ENCODE measurements around the gene PIK3R6. TPM values are rescaled to one million over a fixed set of nuclear protein-coding genes. Genes with fewer than 3 reads are reported as not detected.

Gene PIK3R6
- total RNA-seq, 4 donors from 2014 or later = 0.30 to 5.1 (median 1.5) TPM

- Histone ChIP-seq H3K9me3 (no peaks in the 10 kb centered on the region), H3K4me3 (no peak overlapping the region), H3K4me1 (no peaks in the 10 kb centered on the region), H3K27me3 (peaks cover 17% of the 10 kb centered on the region), H3K36me3 (no peaks in the 10 kb centered on the region), H3K27ac (no peak overlapping the region)
- TF ChIP-seq EP300 (IDR thresholded peaks at IDR 0.05) (no peak), POLR2A (IDR thresholded peaks at IDR 0.05) (no peak), POLR2AphosphoS5 (IDR thresholded peaks at IDR 0.05) (no peak)
- TF ChIP-seq, protein P1, sequence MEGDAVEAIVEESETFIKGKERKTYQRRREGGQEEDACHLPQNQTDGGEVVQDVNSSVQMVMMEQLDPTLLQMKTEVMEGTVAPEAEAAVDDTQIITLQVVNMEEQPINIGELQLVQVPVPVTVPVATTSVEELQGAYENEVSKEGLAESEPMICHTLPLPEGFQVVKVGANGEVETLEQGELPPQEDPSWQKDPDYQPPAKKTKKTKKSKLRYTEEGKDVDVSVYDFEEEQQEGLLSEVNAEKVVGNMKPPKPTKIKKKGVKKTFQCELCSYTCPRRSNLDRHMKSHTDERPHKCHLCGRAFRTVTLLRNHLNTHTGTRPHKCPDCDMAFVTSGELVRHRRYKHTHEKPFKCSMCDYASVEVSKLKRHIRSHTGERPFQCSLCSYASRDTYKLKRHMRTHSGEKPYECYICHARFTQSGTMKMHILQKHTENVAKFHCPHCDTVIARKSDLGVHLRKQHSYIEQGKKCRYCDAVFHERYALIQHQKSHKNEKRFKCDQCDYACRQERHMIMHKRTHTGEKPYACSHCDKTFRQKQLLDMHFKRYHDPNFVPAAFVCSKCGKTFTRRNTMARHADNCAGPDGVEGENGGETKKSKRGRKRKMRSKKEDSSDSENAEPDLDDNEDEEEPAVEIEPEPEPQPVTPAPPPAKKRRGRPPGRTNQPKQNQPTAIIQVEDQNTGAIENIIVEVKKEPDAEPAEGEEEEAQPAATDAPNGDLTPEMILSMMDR (IDR thresholded peaks at IDR 0.05) = no peak
- DNase-seq (ENCODE audit: low spot score in 2 of 2) = no peak
- 86% methylated on average over 5 of the region's 5 CpGs for WGBS
These were observed 8.5 kb upstream of the PIK3R6 start for GRCh38 chr17:8875957-8876356.

DNA sequence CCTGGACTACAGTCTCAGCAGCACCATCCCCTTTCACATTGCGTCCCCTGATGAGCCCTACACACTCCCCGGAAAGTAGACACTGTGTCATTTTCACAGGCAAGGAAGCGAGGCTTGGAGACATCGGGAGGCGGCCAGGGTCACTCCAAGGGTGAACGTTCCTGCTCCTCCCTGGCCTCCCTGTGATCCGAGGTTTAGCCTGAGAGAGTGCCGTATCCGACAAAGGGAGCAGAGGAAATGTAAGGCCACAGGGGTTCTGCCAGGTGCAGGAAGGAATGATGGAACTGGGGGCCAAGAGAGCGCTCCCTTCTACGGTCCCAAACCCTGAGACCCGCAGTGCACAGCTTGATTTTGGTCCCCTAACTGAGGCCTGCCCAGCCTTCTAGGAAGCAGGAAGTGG, 8.0 kb upstream of the PIK3R6 start:
- Histone ChIP-seq H3K4me1 (no peaks in the 10 kb centered on the region), H3K4me3 (no peak overlapping the region), H3K9me3 (no peaks in the 10 kb centered on the region), H3K36me3 (no peaks in the 10 kb centered on the region), H3K27ac (no peak overlapping the region), H3K27me3 (peaks cover 17% of the 10 kb centered on the region)
- no peak for DNase-seq (ENCODE audit: low spot score in 2 of 2)
- WGBS = 89% methylated on average over 12 of the region's 12 CpGs
- no peak for TF ChIP-seq POLR2AphosphoS5 (IDR thresholded peaks at IDR 0.05)
- TF ChIP-seq POLR2A (IDR thresholded peaks at IDR 0.05) = no peak
- no peak for TF ChIP-seq EP300 (IDR thresholded peaks at IDR 0.05)
- TF ChIP-seq, protein P1 (IDR thresholded peaks at IDR 0.05) = no peak

DNA sequence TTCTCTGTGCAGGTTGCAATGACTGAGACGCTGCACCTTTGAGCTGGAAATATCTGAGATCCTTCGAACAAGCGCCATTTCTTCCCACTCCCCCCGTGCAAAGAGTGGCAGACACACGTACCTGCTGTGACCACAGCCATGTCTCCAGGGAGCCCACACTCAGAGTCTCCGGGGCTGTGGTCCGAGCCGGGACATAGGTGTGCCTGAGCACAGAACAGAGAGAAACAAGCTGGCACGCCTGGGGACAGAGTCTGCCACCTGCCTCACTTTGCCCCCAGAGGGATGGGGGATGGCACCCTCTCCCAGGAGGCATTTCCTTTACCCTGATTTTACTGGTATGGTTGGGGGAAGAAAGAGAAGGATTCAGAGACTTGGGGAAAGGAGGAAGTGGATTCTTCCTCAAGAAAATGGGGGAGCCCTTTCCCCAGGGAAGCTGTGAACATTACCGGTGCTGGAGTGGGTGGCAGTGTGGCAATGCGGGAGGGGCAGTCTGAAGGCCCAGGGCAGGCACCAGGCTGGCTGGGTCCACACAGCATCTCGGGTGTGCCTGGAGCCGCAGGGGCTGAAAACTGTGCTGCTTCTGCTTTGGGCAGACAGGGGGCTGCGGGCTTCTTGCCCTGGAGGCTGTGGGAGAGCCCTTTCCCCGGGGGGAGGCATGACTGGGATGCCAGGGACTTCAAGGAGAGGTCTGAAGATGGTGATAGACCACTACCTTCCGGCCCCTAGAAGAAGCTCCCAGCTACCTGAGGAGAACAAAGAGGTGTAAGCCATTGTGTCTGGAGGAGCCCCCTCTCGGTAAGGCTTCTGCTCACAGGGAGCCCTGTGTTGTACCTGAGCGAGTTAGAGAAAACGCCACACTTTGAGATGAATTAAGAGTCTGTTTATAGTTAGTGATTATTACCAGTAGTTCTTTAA, 6.6 kb upstream of the PIK3R6 start:
- Histone ChIP-seq H3K36me3 (no peaks in the 10 kb centered on the region), H3K9me3 (no peaks in the 10 kb centered on the region), H3K27ac (no peak overlapping the region), H3K27me3 (peaks cover 17% of the 10 kb centered on the region), H3K4me1 (no peaks in the 10 kb centered on the region), H3K4me3 (no peak overlapping the region)
- DNase-seq (ENCODE audit: low spot score in 2 of 2) = no peak
- TF ChIP-seq, protein P1 (IDR thresholded peaks at IDR 0.05) = no peak
- no peak for TF ChIP-seq POLR2AphosphoS5 (IDR thresholded peaks at IDR 0.05)
- no peak for TF ChIP-seq POLR2A (IDR thresholded peaks at IDR 0.05)
- TF ChIP-seq EP300 (IDR thresholded peaks at IDR 0.05) = no peak
- 69% methylated on average over 18 of the region's 19 CpGs for WGBS

DNA sequence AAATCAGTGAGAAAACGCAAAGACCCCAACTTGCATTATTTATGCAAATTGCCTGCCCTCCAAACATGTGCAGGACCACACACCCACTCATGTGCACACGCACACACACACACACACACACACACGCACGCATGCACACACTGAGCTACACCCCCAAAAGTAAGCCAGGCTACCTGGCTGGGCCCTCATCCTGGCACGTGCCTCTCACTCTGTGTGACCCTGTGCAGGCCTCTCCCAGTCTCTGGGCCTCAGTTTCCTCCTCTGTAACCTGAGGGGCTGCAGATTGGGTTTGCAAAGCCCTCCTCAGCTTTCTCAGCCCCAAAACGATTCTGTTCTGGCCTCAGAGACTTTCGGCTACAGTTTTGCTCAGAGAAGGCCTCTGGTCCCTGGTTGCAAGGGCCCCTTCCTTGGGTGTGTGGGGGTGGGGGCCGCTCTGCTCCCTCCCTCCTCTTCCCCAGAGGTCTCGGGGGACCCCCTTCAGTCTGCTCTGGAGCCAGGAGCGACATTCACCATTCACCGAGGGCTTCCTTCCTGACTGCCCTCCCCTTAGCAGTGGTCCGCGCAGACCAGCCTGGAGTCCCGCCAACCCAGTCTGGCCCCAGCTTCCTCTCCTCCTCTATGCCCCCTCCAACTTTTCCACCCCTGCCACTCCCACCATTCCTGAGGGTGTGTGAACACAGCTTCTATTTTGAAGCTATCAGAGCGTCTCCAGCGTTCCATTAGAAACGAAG, 5.4 kb upstream of the PIK3R6 start:
- H3K4me1 ChIP-seq = no peaks in the 10 kb centered on the region
- DNase-seq (ENCODE audit: low spot score in 2 of 2) = no peak
- no peak overlapping the region for H3K4me3 ChIP-seq
- H3K27me3 ChIP-seq = peaks cover 17% of the 10 kb centered on the region
- H3K27ac ChIP-seq = no peak overlapping the region
- TF ChIP-seq EP300 (IDR thresholded peaks at IDR 0.05) (no peak), POLR2A (IDR thresholded peaks at IDR 0.05) (no peak), POLR2AphosphoS5 (IDR thresholded peaks at IDR 0.05) (no peak)
- TF ChIP-seq, protein P1 (IDR thresholded peaks at IDR 0.05) = no peak
- WGBS = 55% methylated on average over 16 of the region's 17 CpGs
- no peaks in the 10 kb centered on the region for H3K9me3 ChIP-seq
- no peaks in the 10 kb centered on the region for H3K36me3 ChIP-seq
